A549 (cell line): ENCODE measurements around the gene SLC2A5.

Source experiments
- CTCF ChIP-seq: fragments of >200 bp; sonication (Bioruptor Twin); formaldehyde crosslinking; IDR thresholded peaks from 3 replicates; pipeline ENCODE4 v1.5.1; 2016
- HMGXB4 ChIP-seq: fragments of 250-450 bp; sonication (Bioruptor Pico); IDR thresholded peaks from 2 replicates; pipeline ENCODE4 v1.5.0; 2021; ENCODE audit warnings: mild to moderate bottlenecking, moderate library complexity, borderline replicate concordance
- HOXA7 ChIP-seq: fragments of 250-450 bp; sonication (Bioruptor Pico); IDR thresholded peaks from 2 replicates; pipeline ENCODE4 v1.5.0; 2020; ENCODE audit warnings: mild to moderate bottlenecking, moderate library complexity
- NR3C1 ChIP-seq: fragments of >200 bp; sonication (Bioruptor Twin); formaldehyde crosslinking; IDR thresholded peaks from 3 replicates; pipeline ENCODE4 v1.6.1; 2017
- POLR2A ChIP-seq: IDR thresholded peaks from 2 replicates; pipeline ENCODE4 v1.6.1; 2012; ENCODE audit warnings: mild to moderate bottlenecking, low read length
- TF ChIP-seq, protein P1 (sequence below): IDR thresholded peaks from 2 replicates; pipeline ENCODE4 v1.6.1; 2012

- TF ChIP-seq POLR2A (no peak), HOXA7 (no peak), CTCF (no peak), NR3C1 (no peak), HMGXB4 (CRISPR knock-in tag) (no peak)
- TF ChIP-seq, protein P1, sequence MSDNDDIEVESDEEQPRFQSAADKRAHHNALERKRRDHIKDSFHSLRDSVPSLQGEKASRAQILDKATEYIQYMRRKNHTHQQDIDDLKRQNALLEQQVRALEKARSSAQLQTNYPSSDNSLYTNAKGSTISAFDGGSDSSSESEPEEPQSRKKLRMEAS, result no peak
Measured at GRCh38 chr1:9111957-9112356, 42.5 kb upstream of the SLC2A5 start.
